H9 (cell line): Measurements from ENCODE around the gene RB1. TPM values are rescaled to one million over a fixed set of nuclear protein-coding genes. Genes with fewer than 3 reads are reported as not detected.

Experiments
- DNase-seq: peaks from one replicate; pipeline ENCODE4 v3.0.0-alpha.2; 2017
- H2AFZ ChIP-seq: one replicate; pipeline ENCODE4 v1.6.1; 2013; ENCODE audit warnings: mild to moderate bottlenecking, low read length, control low read depth, moderate library complexity
- H2AK5ac ChIP-seq: 2 replicates; pipeline ENCODE4 v1.6.1; 2013; ENCODE audit warnings: low read length, control low read depth, mixed read lengths; ENCODE audit not compliant: insufficient read length
- H2BK120ac ChIP-seq: one replicate; pipeline ENCODE4 v1.6.1; 2013; ENCODE audit warnings: low read depth, mild to moderate bottlenecking, low read length, control low read depth, inconsistent platforms; ENCODE audit not compliant: poor library complexity, severe bottlenecking
- H2BK12ac ChIP-seq: 2 replicates; pipeline ENCODE4 v1.6.1; 2013; ENCODE audit warnings: low read length, control low read depth, mixed read lengths, low read depth; ENCODE audit not compliant: insufficient read length
- H2BK15ac ChIP-seq: 2 replicates; pipeline ENCODE4 v1.6.1; 2013; ENCODE audit warnings: low read depth, low read length, control low read depth
- H2BK20ac ChIP-seq: one replicate; pipeline ENCODE4 v1.6.1; 2013; ENCODE audit warnings: low read depth, mild to moderate bottlenecking, low read length, control low read depth, inconsistent platforms; ENCODE audit not compliant: poor library complexity, severe bottlenecking
- H2BK5ac ChIP-seq: 2 replicates; pipeline ENCODE4 v1.6.1; 2013; ENCODE audit warnings: low read length, control low read depth, mixed read lengths; ENCODE audit not compliant: insufficient read length
- H3K14ac ChIP-seq: 2 replicates; pipeline ENCODE4 v1.6.1; 2013; ENCODE audit warnings: low read length, control low read depth; ENCODE audit not compliant: insufficient read depth
- H3K18ac ChIP-seq: 2 replicates; pipeline ENCODE4 v1.6.1; 2013; ENCODE audit warnings: low read depth, mild to moderate bottlenecking, mixed read lengths, low read length, control low read depth; ENCODE audit not compliant: insufficient read length
- H3K23ac ChIP-seq: 2 replicates; pipeline ENCODE4 v1.6.1; 2013; ENCODE audit warnings: low read length, control low read depth, mixed read lengths, low read depth; ENCODE audit not compliant: insufficient read length
- H3K23me2 ChIP-seq: 2 replicates; pipeline ENCODE4 v1.6.1; 2013; ENCODE audit warnings: low read depth, mild to moderate bottlenecking, mixed read lengths, low read length, control low read depth; ENCODE audit not compliant: insufficient read length, poor library complexity, severe bottlenecking
- H3K27ac ChIP-seq: 2 replicates; pipeline ENCODE4 v1.5.1; 2013; ENCODE audit warnings: low read length, control low read depth, mixed read lengths, low read depth; ENCODE audit not compliant: insufficient read length
- H3K27me3 ChIP-seq: 2 replicates; pipeline ENCODE4 v1.6.1; 2013; ENCODE audit warnings: low read length, control low read depth, inconsistent platforms; ENCODE audit not compliant: insufficient read depth
- H3K4ac ChIP-seq: 2 replicates; pipeline ENCODE4 v1.6.1; 2013; ENCODE audit warnings: low read depth, mild to moderate bottlenecking, control low read depth, inconsistent platforms, low read length, moderate library complexity
- H3K4me1 ChIP-seq: 2 replicates; pipeline ENCODE4 v1.6.1; 2013; ENCODE audit warnings: low read length, control low read depth, inconsistent platforms; ENCODE audit not compliant: insufficient read depth
- H3K4me2 ChIP-seq: 2 replicates; pipeline ENCODE4 v1.6.1; 2013; ENCODE audit warnings: low read length, control low read depth, mixed read lengths; ENCODE audit not compliant: insufficient read length, insufficient read depth
- H3K56ac ChIP-seq: 2 replicates; pipeline ENCODE4 v1.6.1; 2013; ENCODE audit warnings: low read depth, mild to moderate bottlenecking, mixed read lengths, low read length, control low read depth; ENCODE audit not compliant: insufficient read length
- H3K79me1 ChIP-seq: 2 replicates; pipeline ENCODE4 v1.6.1; 2013; ENCODE audit warnings: low read depth, mild to moderate bottlenecking, moderate library complexity, low read length, control low read depth, inconsistent platforms; ENCODE audit not compliant: insufficient read depth, poor library complexity, severe bottlenecking
- H3K79me2 ChIP-seq: 2 replicates; pipeline ENCODE4 v1.6.1; 2013; ENCODE audit warnings: low read length, control low read depth, inconsistent platforms; ENCODE audit not compliant: insufficient read depth
- H3K9ac ChIP-seq: 2 replicates; pipeline ENCODE4 v1.6.1; 2013; ENCODE audit warnings: low read length, control low read depth, mixed read lengths; ENCODE audit not compliant: insufficient read length; ENCODE audit errors: extremely low read depth
- H3K9me3 ChIP-seq: one replicate; pipeline ENCODE4 v1.6.1; 2013; ENCODE audit warnings: low read depth, low read length, inconsistent platforms; ENCODE audit not compliant: control insufficient read depth
- H3T11ph ChIP-seq: one replicate; pipeline ENCODE4 v1.6.1; 2013; ENCODE audit warnings: mild to moderate bottlenecking, low read length, control low read depth, inconsistent platforms
- H4K20me1 ChIP-seq: one replicate; pipeline ENCODE4 v1.6.1; 2013; ENCODE audit not compliant: control insufficient read depth, insufficient read length, insufficient read depth
- H4K5ac ChIP-seq: 2 replicates; pipeline ENCODE4 v1.6.1; 2013; ENCODE audit warnings: low read depth, mild to moderate bottlenecking, mixed read lengths, low read length, control low read depth; ENCODE audit not compliant: insufficient read length
- H4K8ac ChIP-seq: replicated peaks from 2 replicates; pipeline ENCODE4 v1.6.1; 2013; ENCODE audit warnings: low read length, control low read depth, mixed read lengths, low read depth; ENCODE audit not compliant: insufficient read length
- H4K91ac ChIP-seq: 2 replicates; pipeline ENCODE4 v1.6.1; 2013; ENCODE audit warnings: low read depth, mild to moderate bottlenecking, moderate library complexity, mixed read lengths, low read length, control low read depth; ENCODE audit not compliant: insufficient read length
- H3K27ac Mint-ChIP-seq, 3 experiments: 2 replicates in 2 of 3; 3 replicates in 1 of 3; pipeline ENCODE4 v1.8.0; 2020 to 2021; ENCODE audit warnings: mixed read lengths in 3 of 3, mild to moderate bottlenecking in 1 of 3, moderate library complexity in 1 of 3
- H3K27me3 Mint-ChIP-seq: 2 replicates; pipeline ENCODE4 v1.8.0; 2021; ENCODE audit warnings: low read depth, mild to moderate bottlenecking, moderate library complexity, mixed read lengths
- H3K36me3 Mint-ChIP-seq, 3 experiments: 2 replicates in 2 of 3; 3 replicates in 1 of 3; pipeline ENCODE4 v1.8.0; 2020 to 2021; ENCODE audit warnings: low read depth in 3 of 3, mixed read lengths in 3 of 3; ENCODE audit not compliant: insufficient read depth in 1 of 3
- H3K4me1 Mint-ChIP-seq, 2 experiments: 2 replicates each; pipeline ENCODE4 v1.8.0; 2020; ENCODE audit warnings: mixed read lengths in 2 of 2
- H3K4me3 Mint-ChIP-seq, 2 experiments: 2 replicates in 1 of 2; 3 replicates in 1 of 2; pipeline ENCODE4 v1.8.0; 2020 to 2021; ENCODE audit warnings: mild to moderate bottlenecking in 2 of 2, mixed read lengths in 2 of 2, moderate library complexity in 1 of 2
- H3K9me3 Mint-ChIP-seq, 2 experiments: 2 replicates in 1 of 2; 3 replicates in 1 of 2; pipeline ENCODE4 v1.8.0; 2020; ENCODE audit warnings: mild to moderate bottlenecking in 2 of 2, mixed read lengths in 2 of 2, moderate library complexity in 1 of 2
- total RNA-seq: library from RNA; stranded (reverse); gene quantifications from 2 replicates; pipeline ENCODE4 v1.2.1, GENCODE V29; 2021
- TF ChIP-seq, protein P1 (sequence below): fragments of 200-600 bp; sonication (generic); conservative IDR thresholded peaks from 3 replicates; pipeline ENCODE4 v1.8.0; 2021; ENCODE audit warnings: antibody characterized with exemption, mild to moderate bottlenecking

The RB1 gene
- total RNA-seq, 1 experiment from 2014 or later, result 20.5 TPM

DNA sequence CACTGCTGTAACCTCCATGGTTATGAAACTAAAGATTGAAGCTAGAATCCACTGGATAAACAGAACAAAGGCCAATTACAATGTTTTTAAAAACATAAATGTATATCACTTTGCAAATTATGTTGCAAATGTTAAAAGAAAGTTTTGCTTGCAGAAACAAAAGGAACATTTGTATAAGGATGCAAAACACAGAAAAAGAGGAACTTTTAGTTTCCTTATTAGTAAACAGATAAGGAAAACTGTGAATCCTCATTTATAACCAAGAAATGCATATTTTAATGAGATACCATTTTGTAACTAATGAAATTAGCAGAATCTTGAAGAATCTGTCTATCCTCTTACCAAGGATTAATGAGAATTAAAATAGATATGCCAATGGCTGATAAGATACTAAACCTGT, 77.0 kb downstream of the RB1 start:
- H3K9me3 Mint-ChIP-seq, result no peaks in the 10 kb centered on the region
- Histone ChIP-seq H3K18ac (no peak overlapping the region), H4K5ac (no peak overlapping the region), H3K4ac (no peak overlapping the region), H2AK5ac (no peak overlapping the region), H3K9ac (no peak overlapping the region), H2BK5ac (no peak overlapping the region), H3K27ac (no peak overlapping the region), H2BK15ac (no peak overlapping the region), H2BK12ac (no peak overlapping the region), H3K4me1 (no peaks in the 10 kb centered on the region), H3K56ac (no peak overlapping the region), H3K27me3 (no peaks in the 10 kb centered on the region), H4K20me1 (no peaks in the 10 kb centered on the region), H3K23ac (no peak overlapping the region), H2BK20ac (no peak overlapping the region), H3K4me2 (no peak overlapping the region), H2AFZ (no peak overlapping the region), H3K14ac (no peak overlapping the region), H3K23me2 (no peaks in the 10 kb centered on the region), H3K79me2 (no peaks in the 10 kb centered on the region), H4K8ac (no peak overlapping the region), H3T11ph (no peak overlapping the region), H3K79me1 (no peaks in the 10 kb centered on the region), H3K9me3 (no peaks in the 10 kb centered on the region), H4K91ac (no peak overlapping the region), H2BK120ac (no peak overlapping the region)
- TF ChIP-seq, protein P1, sequence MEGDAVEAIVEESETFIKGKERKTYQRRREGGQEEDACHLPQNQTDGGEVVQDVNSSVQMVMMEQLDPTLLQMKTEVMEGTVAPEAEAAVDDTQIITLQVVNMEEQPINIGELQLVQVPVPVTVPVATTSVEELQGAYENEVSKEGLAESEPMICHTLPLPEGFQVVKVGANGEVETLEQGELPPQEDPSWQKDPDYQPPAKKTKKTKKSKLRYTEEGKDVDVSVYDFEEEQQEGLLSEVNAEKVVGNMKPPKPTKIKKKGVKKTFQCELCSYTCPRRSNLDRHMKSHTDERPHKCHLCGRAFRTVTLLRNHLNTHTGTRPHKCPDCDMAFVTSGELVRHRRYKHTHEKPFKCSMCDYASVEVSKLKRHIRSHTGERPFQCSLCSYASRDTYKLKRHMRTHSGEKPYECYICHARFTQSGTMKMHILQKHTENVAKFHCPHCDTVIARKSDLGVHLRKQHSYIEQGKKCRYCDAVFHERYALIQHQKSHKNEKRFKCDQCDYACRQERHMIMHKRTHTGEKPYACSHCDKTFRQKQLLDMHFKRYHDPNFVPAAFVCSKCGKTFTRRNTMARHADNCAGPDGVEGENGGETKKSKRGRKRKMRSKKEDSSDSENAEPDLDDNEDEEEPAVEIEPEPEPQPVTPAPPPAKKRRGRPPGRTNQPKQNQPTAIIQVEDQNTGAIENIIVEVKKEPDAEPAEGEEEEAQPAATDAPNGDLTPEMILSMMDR, result no peak
- no peak for DNase-seq
- H3K36me3 Mint-ChIP-seq, result peaks cover 0 to 5% (median 5%) of the 10 kb centered on the region in 3 experiments; a peak in 2 of 7 replicates
- H3K4me1 Mint-ChIP-seq, result no peaks in the 10 kb centered on the region
- no peak overlapping the region for H3K4me3 Mint-ChIP-seq
- H3K27ac Mint-ChIP-seq, result no peak overlapping the region
- no peaks in the 10 kb centered on the region for H3K27me3 Mint-ChIP-seq
